GM19193 (cell line): ENCODE results near the gene OOEP.

Experiments
- POLR2A ChIP-seq: IDR thresholded peaks from 4 replicates; pipeline ENCODE4 v1.6.1; 2011; ENCODE audit not compliant: insufficient read depth, insufficient read length; ENCODE audit errors: extremely low read depth

Gene OOEP

DNA sequence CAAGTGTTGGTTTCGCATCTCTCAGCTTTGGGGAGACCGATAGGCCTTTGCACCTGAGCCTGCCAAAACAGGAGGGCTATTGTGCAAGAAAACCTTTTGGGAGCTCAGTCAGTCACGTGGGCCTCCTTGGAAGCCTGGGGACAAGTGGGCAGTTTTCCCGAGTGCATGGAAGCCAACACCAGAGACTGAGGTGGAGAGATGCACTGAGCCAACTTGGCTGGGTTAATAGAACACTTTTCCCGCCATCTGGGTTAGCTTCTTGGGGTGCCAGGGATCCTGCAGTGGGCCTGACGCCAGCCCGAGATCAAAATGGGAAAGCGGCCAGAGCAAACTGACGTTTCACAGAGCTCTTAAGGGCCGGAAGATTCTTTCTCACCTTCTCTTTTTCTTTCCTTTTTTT, 2.8 kb upstream of the OOEP start:
- no peak for TF ChIP-seq POLR2A

DNA sequence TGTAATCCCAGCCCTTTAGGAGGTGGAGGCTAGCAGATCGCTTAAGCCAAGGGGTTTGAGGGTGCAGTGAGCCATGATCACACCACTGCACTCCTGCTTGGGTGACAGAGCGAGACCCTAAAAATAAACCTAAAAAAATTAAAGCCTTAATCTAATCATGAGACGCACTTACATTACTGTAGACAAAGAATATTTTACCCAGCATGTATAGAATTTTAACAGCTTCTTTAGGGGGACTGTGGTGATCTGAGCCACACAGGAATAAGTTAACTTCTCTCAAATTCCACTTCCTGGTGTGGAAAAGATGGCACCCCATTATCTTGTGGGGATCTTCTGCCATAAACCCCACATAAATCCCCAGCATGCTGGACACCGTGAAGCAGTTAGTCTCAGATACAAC, 2.3 kb upstream of the OOEP start:
- no peak for TF ChIP-seq POLR2A

DNA sequence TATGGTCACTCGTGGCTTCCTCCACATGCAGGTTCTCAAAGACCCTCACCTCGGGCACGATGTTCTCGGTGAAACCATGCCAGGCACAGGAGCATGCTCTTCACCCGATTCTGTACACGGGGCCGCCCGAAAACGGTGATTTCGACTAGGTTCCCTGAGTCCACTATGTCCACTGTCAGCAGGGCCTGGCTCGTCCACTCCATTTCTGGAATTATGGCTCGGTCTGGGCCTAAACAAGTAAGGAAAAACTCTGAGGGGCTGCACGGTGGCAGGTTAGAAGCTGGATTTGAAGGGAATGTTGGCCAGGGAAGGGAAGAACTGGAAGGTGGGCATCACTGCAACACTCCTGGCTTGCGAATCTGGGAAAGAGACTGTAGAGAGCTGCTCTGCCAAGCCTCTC, 540 bp downstream of the OOEP start:
- TF ChIP-seq POLR2A = no peak

DNA sequence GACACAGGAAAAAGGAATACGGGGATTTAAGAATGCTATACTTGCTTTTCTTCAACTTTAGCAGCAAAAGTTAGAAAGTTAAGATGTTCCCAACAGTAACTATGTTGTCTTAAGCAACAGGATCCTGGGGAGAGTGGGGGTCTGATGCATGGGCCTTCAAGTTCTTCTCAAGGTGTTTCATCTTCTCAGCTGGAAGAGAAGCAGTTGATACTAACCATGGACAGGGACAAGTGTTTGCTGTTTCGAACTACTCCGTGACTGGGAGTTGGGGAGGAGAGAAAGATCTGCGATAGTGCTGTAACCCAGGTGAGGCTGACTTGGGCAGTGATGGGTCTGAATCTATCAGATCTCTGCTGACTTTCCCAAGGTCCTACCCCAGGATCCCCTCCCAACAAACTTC, 1.0 kb downstream of the OOEP start:
- TF ChIP-seq POLR2A = no peak

DNA sequence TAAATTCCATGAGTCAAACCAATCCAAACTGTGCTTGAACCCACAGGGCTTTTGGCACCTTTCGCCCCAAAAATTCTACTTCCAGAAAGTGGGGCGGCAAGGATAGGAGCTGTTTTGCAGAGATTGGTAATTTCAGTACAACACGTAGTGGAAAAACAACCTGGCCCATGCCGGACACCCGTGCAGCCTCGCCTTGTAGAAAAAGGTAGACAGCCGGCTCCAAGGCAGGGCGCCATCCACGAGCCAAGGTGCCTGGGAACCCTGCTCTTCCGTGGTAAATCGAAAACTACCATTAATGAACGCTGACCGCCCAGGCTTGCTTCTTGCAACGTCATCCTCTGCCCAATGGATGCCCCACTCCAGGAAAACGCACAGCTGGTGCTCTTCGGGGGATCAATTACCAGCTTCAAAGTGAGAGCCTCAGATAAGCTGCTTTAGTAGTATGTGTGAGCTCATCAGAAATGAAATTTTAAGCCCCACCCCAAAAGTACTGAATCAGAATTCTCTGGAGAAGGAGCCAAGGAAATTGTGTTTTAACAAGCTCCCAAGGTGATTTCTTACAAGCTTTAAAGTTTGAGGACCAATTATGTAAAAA, 1.8 kb downstream of the OOEP start:
- no peak for TF ChIP-seq POLR2A

DNA sequence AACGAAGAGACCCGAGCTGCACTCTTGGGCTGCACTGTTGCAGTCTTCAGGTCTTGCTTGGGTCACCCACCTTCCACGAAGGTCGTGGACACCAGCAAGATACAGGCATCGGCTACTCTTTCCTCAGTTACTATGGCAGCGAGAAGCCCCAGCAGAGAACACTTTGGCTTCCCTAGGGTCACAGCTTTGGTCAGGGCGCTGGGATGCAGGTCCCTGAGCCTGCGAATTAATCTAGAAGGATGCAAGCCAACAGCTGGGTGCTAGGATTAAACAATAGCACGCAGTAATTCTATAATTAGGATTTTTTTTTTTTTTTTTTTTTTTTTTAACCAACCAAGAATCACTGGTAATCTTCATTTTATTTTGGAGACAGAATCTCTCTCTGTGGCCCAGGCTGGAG, 5.1 kb downstream of the OOEP start:
- TF ChIP-seq POLR2A = no peak

DNA sequence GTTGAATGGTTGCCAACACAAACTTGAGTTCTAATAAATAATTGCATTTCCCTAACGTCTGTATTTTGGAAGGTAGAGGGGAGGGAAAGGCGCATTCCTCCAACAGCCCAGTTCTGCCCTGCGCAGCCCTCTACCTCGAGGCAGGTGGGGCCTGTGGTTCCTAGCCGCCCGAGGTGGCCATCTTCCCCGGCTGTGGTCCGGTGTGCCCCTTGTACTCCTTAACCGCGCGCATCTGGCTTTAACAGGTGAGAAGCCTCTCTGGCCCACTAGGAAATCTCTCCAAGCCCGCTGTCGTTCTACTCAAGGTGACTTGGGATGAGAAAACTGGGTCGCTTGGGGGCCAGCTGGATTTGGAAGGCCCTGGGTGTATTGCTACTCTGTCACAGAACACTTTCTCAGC, 5.6 kb downstream of the OOEP start:
- TF ChIP-seq POLR2A = no peak

DNA sequence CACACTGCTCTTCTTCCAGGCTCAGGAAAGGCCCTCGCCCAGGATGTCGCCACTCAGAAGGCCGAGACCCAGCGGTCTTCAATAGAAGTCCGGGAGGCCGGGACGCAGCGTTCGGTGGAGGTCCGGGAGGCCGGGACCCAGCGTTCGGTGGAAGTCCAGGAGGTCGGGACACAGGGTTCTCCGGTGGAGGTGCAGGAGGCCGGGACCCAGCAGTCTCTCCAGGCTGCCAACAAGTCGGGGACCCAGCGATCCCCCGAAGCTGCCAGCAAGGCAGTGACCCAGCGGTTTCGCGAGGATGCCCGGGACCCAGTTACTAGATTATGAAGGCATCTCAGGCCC, 6.2 kb downstream of the OOEP start:
- TF ChIP-seq POLR2A = no peak

DNA sequence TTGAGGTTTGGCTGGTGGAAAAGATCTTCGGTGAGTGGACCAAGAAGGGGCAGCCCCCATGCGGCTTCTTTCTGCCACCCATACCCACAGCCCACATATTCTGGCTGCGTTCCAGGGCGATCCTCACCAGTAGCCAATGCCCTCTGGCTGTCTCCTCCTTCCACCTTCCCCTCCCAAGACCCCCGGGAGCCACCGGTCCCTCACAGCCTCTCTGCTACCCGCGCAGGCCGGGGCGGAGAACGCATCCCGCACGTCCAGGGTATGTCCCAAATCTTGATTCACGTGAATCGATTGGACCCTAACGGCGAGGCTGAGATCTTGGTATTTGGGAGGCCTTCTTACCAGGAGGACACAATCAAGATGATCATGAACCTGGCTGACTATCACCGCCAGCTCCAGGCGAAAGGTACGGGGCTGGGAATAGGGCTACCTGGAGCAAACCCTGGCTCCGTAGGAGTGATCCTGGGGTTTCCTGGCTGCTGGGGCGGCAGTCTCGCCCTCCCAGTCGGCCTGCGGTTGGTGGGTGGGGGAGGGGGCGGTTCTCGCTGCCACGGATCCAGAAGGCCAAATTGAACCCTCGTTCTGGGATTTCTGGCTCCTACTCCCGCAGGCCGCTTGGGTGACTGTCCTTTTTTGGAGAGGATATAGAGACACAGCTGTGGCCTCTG, 6.7 kb downstream of the OOEP start:
- TF ChIP-seq POLR2A = no peak

DNA sequence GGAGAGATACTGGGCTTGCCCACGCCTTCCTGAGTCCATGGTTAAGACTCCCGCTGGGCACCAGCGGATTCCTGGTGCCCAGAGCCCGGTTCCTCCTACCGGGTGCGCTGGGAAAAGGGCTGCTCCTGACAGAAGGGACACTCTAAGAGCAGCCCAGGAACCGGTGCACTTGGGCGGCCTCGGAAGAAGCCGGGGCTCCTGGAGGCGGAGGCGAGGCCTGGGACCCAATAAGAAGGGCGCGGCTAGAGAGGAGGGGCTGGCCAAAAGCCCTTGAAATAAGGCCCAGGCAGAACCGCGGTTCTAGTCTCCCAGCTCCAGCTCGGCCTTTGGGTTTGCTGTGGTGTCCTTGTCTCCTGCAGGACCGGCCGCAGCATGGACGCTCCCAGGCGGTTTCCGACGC, 7.3 kb downstream of the OOEP start, which contains the start of gene KHDC3L:
Gene KHDC3L (plus strand): TSS at position 301 of the 400 bp plus-strand sequence. CDS start 72 bp downstream, at position 373.
- no peak for TF ChIP-seq POLR2A

DNA sequence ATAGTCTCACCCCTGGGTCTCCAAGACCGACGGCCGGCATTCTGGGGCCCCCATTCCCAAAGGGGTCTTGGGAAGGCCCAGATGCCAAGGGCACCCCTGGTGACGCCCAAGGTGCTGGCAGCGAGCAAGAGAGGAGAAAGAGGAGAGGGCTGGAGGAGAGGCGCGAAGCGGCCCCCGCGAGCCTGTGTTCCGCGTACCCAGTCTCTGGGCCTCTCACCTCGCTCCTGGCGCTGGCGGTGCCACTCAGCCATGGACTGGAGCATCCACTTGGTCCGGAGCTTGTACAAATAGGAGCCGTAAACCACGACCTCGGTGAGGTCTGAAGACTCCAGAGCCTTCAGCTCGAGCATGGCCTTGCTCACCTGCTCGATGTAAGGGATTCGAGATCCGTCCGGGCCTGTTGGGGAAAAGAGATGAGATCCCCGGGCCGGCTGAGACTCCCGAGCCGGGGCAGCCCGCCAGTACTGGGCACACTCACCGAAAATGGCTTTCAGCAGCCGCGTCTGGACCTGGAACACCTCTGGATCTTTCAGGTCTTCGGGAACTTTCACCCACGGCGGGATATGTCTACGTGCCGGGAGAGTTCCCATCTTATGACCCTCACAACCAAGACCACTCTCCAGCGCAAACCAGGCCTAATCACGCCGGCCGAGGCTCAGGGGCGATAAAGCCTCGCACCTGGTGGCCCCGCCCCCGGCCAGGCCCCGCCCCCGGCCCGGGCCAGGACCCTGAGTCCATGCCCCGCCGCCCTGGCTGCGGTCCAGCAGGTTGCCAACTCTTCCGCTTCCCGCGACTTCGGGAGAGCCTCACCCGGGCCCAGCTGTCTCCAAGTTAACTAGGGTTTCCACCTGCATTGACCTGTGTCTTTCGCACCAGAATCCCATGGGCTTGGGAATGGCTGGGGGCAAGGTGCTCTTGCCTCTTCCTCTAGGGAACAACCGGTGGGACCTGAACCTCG, 15.8 kb downstream of the OOEP start, which contains the start of gene DPPA5:
Gene DPPA5 (minus strand): TSS at position 641 of the 958 bp plus-strand sequence. CDS start 51 bp downstream, at position 590.
- TF ChIP-seq POLR2A = no peak

DNA sequence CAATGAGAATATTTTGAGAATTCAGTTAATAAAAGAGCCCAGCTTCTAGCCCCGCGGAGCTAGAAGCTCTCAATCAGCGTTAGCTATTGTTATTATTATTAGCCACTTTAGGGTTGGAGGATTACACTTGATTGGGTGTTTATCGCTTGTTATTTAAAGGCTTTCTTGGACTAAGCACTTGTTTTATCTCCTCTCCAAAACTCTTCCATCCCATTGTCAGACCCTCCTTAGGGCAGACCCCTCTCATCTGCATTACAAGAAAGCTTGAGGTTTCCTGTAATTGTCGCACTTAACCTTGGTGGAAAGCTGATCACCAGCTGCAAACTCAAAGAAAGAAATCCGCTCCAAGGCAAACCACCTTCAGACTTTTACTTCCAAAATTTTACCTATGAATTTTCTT, 20.4 kb downstream of the OOEP start:
- TF ChIP-seq POLR2A = no peak

DNA sequence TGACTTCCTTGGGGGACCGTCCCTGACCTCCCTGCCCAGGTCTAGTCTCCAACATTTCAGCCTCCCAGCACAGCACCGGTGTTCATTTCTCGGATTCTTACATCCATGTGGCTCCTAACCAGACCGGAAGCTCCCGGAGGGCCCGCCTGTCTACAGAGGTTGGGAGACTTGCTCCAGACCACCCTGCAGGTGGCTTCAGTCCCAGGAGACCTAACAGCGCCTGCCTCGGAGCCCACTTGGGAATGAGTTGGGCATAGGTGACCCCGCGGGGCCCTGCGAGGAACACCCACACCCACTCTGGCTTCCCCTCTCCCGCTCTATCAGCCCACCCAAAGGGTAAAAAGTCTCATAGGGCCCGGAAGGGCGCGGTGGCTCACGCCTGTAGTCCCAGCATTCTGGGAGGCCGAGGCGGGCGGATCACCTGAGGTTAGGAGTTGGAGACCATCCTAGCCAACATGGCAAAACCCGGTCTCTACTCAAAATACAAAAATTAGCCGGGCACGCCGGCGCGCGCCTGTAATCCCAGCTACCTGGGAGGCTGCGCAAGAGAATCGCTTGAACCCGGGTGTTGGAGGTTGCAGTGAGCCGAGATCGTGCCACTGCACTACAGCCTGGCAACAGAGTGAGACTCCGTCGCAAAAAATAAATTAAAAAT, 21.0 kb downstream of the OOEP start:
- TF ChIP-seq POLR2A = no peak

DNA sequence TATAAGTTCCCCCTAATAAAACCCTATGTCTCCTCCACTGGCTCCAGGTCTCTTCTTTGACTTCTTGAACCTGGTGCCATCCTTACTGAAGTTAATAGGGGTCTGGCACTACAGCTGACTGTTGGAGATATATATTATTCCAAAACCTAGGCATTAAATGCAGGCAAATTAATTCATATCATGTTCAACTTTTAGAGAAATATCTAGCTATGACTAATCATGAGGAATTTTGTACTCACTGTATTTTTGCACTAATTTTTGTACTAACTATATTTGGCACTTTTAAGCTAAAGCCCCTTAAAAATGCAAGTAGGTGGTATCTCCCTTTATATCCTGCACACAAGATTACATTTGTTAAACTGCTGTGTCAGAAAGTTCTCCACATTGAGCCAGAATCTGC, 26.5 kb downstream of the OOEP start:
- TF ChIP-seq POLR2A = no peak

DNA sequence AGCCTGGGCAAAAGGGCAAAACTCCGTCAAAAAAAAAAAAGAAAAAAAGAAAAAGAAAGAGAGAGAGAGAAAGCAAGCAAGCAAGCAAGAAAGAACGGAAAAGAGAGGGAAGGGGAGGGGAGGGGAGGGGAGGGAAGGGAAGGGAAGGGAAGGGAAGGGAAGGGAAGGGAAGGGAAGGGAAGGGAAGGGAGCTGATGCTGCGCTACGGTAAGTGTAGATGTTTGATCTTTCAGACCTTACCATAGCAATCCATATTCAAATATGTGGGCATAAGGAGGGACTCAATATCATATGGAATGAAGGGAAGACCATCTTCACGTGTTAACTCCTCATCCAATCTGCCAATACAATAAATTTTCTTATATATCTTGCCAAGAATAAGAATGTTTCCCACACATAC, 27.5 kb downstream of the OOEP start:
- no peak for TF ChIP-seq POLR2A
